ENCODE measurements around the gene HLA-DOB.

DNA sequence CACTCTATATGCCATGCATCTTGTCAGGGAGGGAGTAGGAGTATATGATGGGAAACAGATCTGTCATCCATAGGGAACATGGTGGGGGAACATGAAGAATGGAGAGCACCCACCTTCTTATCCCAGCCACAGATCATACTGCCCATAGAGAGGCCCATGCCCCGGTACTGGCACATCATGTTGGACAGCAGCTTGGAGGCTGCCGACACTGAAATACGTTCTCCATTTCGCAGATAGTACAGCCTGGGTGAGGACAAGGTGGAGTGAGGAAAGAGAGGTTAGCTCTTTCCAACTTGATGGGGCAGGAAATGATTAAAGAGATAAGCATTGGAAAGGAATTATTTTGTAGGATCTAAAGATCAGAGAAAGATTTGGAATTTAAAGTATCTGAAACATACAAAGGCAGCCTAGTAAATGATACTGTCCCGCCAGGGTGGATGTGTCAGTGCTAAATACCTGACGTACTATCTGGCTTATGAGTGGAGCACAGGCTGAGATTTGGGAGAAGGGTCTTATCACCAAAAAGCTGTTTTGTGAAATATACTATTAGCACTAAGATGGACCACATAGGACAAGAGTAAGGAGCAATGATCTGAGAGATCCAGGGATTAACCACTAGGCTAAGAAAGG is 25.3 kb upstream of the HLA-DOB start:
- TF ChIP-seq NFRKB (IDR thresholded peaks at IDR 0.05), result no peak
- no peak for TF ChIP-seq FOXM1 (IDR thresholded peaks at IDR 0.05; ENCODE audit: borderline replicate concordance)

All from HEK293T (cell line).